OCI-LY7 (cell line): ENCODE results near the gene TIGAR.

Experiments
- CTCF ChIP-seq: fragments of 200-600 bp; sonication (generic); conservative IDR thresholded peaks from 2 replicates; pipeline ENCODE4 v1.5.1; 2014; ENCODE audit warnings: mild to moderate bottlenecking, antibody characterized with exemption, low read length, moderate library complexity, mixed read lengths
- EZH2phosphoT487 ChIP-seq: fragments of 200-600 bp; sonication (generic); IDR thresholded peaks from 2 replicates; pipeline ENCODE4 v1.6.1; 2018; ENCODE audit warnings: low read depth, borderline replicate concordance, mild to moderate bottlenecking, mixed run types, antibody characterized with exemption, low read length, moderate library complexity, mixed read lengths

GRCh38 chr12:4303750-4304149 is 17.3 kb upstream of the TIGAR start:
- TF ChIP-seq CTCF = no peak
- no peak for TF ChIP-seq EZH2phosphoT487
